Natural killer cell (primary cell): ENCODE measurements around the gene ADAMTS7. TPM values are rescaled to one million over a fixed set of nuclear protein-coding genes. Genes with fewer than 3 reads are reported as not detected.
A peak's percentile ranks its signal among the peaks of the same experiment; 100 is the strongest.
"Not testable (repeated sequence)": the region's sequence is repeated elsewhere in the genome, so short reads cannot be mapped to it uniquely, and the experiment has no call there.

ENCODE experiments used
- ATAC-seq, 3 donors: fragments of 150-1000 bp in 2 of 3; fragments of 200-7000 bp in 1 of 3; cut with Tn5 transposase; 1 replicate in 1 of 3; 2 replicates in 2 of 3; pipeline ENCODE4 v1.10.0; 2021; ENCODE audit warnings: mild to moderate bottlenecking in 2 of 3, moderate library complexity in 2 of 3
- DNase-seq, 2 donors: peaks; one replicate each; pipeline versions ENCODE4 v3.0.0 to v3.0.0-alpha.2; 2013 to 2021; ENCODE audit warnings: mixed read lengths in 1 of 2
- H3K27ac ChIP-seq: one replicate; pipeline ENCODE4 v1.5.1; 2013; ENCODE audit warnings: mild to moderate bottlenecking, low read length
- H3K27me3 ChIP-seq: one replicate; pipeline ENCODE4 v1.6.1; 2013; ENCODE audit warnings: low read length; ENCODE audit not compliant: control insufficient read depth, insufficient read depth
- H3K36me3 ChIP-seq: one replicate; pipeline ENCODE4 v1.6.1; 2013; ENCODE audit warnings: low read length; ENCODE audit not compliant: control insufficient read depth, insufficient read depth
- H3K4me1 ChIP-seq: one replicate; pipeline ENCODE4 v1.6.1; 2013; ENCODE audit warnings: low read length; ENCODE audit not compliant: control insufficient read depth, insufficient read depth
- H3K4me3 ChIP-seq: one replicate; pipeline ENCODE4 v1.5.1; 2013; ENCODE audit warnings: low read length
- H3K9me3 ChIP-seq: one replicate; pipeline ENCODE4 v1.6.1; 2013; ENCODE audit warnings: low read length; ENCODE audit not compliant: control insufficient read depth, insufficient read depth
- H3K27ac Mint-ChIP-seq, 2 donors: one replicate each; pipeline ENCODE4 v1.8.0; 2022; ENCODE audit warnings: mild to moderate bottlenecking in 2 of 2, mixed read lengths in 2 of 2, moderate library complexity in 1 of 2
- H3K27me3 Mint-ChIP-seq, 2 donors: one replicate each; pipeline ENCODE4 v1.8.0; 2022; ENCODE audit warnings: low read depth in 2 of 2, mixed read lengths in 2 of 2
- H3K36me3 Mint-ChIP-seq: one replicate; pipeline ENCODE4 v1.8.0; 2022; ENCODE audit warnings: mixed read lengths
- H3K4me1 Mint-ChIP-seq, 2 donors: one replicate each; pipeline ENCODE4 v1.8.0; 2022; ENCODE audit warnings: mixed read lengths in 2 of 2
- H3K4me3 Mint-ChIP-seq: one replicate; pipeline ENCODE4 v1.8.0; 2022; ENCODE audit warnings: mild to moderate bottlenecking, moderate library complexity, mixed read lengths
- H3K9me3 Mint-ChIP-seq, 2 donors: one replicate each; pipeline ENCODE4 v1.8.0; 2022; ENCODE audit warnings: mixed read lengths in 2 of 2
- CTCF ChIP-seq: fragments of 200-600 bp; IDR thresholded peaks from one replicate; pipeline ENCODE4 v1.8.0; 2022; ENCODE audit warnings: antibody characterized with exemption
- WGBS: methylation state at CpG from one replicate; pipeline ENCODE4 v1.1.7; 2013; ENCODE audit warnings: missing lambda C conversion rate; ENCODE audit not compliant: insufficient coverage; 5-methylcytosine and 5-hydroxymethylcytosine counted together
- intact Hi-C: fragments of 100-400 bp; cut with micrococcal nuclease; formaldehyde crosslinking; loops from one replicate; pipeline ENCODE4 v1.14.2; 2022
- total RNA-seq, 4 donors: library from RNA; stranded (reverse); fragments of 120-200 nt in 1 of 4; gene quantifications; one replicate each; pipeline versions ENCODE4 v1.2.3 to v1.2.4, GENCODE V29; 2013 to 2022

The ADAMTS7 gene
- total RNA-seq, 3 donors from 2014 or later (not counting 1 experiment from before 2014, with no cell fraction given) = 0.10 to 0.16 TPM; not detected in 1

GRCh38 chr15:78761020-78761419, 50.2 kb downstream of the ADAMTS7 start:
- Histone ChIP-seq H3K4me3 (no peak overlapping the region), H3K4me1 (peaks cover 50% of the 10 kb centered on the region), H3K9me3 (no peaks in the 10 kb centered on the region), H3K36me3 (no peaks in the 10 kb centered on the region), H3K27ac (peak overlapping the region; percentile 49), H3K27me3 (no peaks in the 10 kb centered on the region)
- TF ChIP-seq CTCF = no peak
- Mint-ChIP-seq H3K4me3 (peak overlapping the region; percentile 55), H3K4me1 (peaks cover 23 to 35% of the 10 kb centered on the region in 2 donors), H3K36me3 (no peaks in the 10 kb centered on the region), H3K27ac (peak overlapping the region; percentile 77 to 91), H3K9me3 (no peaks in the 10 kb centered on the region), H3K27me3 (no peaks in the 10 kb centered on the region)
- WGBS = 85% methylated on average over 8 of the region's 8 CpGs
- intact Hi-C loops = no loop called here
- ATAC-seq (peak in 1 of 3 donors; percentile 1), DNase-seq (no peak)

DNA sequence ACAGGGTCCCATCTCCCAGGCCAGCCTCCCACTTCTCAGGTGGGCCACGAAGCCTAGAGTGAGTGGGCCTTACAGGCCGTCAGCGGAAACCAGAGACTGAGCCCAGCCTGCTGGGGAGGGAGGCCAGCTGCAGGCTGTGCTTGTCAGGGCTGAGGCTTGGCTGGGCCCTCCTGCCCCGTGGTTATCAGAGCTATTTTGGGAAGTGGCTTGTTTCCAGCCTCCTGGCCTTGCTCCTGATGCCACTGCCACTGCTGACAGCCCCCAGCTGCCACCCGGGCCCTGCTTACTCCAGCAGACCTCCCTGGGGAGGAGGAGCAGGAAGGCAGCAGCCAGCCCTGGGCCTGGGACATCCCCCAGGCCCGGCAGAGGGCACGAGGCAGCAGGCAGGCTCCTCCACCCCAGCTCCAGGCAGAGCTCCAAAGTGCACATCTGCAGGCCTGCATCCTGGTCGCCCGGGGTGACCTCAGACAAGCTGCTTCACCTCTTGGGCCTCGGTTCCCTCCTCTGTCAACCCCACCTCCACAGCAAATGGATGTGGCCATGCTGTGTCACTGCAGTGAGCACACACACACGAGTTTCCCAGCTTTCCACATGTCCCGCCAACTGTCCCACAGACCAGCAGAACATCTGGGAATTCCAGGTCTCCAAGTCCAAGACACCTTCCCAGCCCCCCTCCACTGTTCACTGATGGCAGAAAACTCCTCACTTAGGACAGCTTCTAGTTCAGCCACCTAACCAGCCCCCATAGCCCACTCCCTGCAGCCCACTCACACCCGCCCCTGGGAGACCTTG, 51.0 kb downstream of the ADAMTS7 start:
- WGBS = 55% methylated on average over 8 of the region's 13 CpGs
- DNase-seq, H3K36me3 Mint-ChIP-seq, H3K4me3 Mint-ChIP-seq, H3K36me3 ChIP-seq, ATAC-seq, H3K4me3 ChIP-seq, intact Hi-C loops, H3K9me3 Mint-ChIP-seq, H3K27ac ChIP-seq, H3K27me3 ChIP-seq, H3K9me3 ChIP-seq, H3K27me3 Mint-ChIP-seq: not testable (repeated sequence)
- Mint-ChIP-seq H3K4me1 (peaks cover 23 to 35% of the 10 kb centered on the region in 2 donors), H3K27ac (peak overlapping the region; percentile 77 to 91)
- H3K4me1 ChIP-seq = peaks cover 51% of the 10 kb centered on the region

GRCh38 chr15:78759361-78759998, 51.8 kb downstream of the ADAMTS7 start:
- not testable (repeated sequence) for DNase-seq, H3K4me3 Mint-ChIP-seq, H3K27me3 Mint-ChIP-seq, H3K36me3 Mint-ChIP-seq, ATAC-seq, H3K9me3 ChIP-seq, H3K27me3 ChIP-seq, H3K4me3 ChIP-seq, H3K36me3 ChIP-seq, H3K9me3 Mint-ChIP-seq, H3K27ac ChIP-seq
- WGBS = 76% methylated on average over 35 of the region's 35 CpGs
- intact Hi-C loops = loop anchor here (10.0 kb wide), 1 partner anchor 425 kb away; no protein-coding TSS in a partner anchor
- H3K4me1 ChIP-seq = peaks cover 51% of the 10 kb centered on the region
- H3K27ac Mint-ChIP-seq = peak overlapping the region in 1 of 2 donors; percentile 48
- H3K4me1 Mint-ChIP-seq = peaks cover 23 to 35% of the 10 kb centered on the region in 2 donors

GRCh38 chr15:78758486-78759200, 52.6 kb downstream of the ADAMTS7 start:
- H3K27me3 Mint-ChIP-seq, H3K9me3 Mint-ChIP-seq, H3K27ac ChIP-seq, ATAC-seq, H3K36me3 ChIP-seq, H3K4me3 ChIP-seq, DNase-seq, H3K4me3 Mint-ChIP-seq, H3K9me3 ChIP-seq, H3K27me3 ChIP-seq, H3K36me3 Mint-ChIP-seq: not testable (repeated sequence)
- Mint-ChIP-seq H3K4me1 (peaks cover 23 to 35% of the 10 kb centered on the region in 2 donors), H3K27ac (peak overlapping the region in 1 of 2 donors; percentile 48)
- H3K4me1 ChIP-seq = peaks cover 51% of the 10 kb centered on the region
- WGBS = 74% methylated on average over 7 of the region's 11 CpGs
- intact Hi-C loops = loop anchor here (10.0 kb wide), 1 partner anchor 426 kb away; no protein-coding TSS in a partner anchor

GRCh38 chr15:78758084-78758483, 53.2 kb downstream of the ADAMTS7 start:
- not testable (repeated sequence) for H3K27me3 ChIP-seq, DNase-seq, H3K9me3 Mint-ChIP-seq, H3K4me3 Mint-ChIP-seq, H3K27me3 Mint-ChIP-seq, H3K9me3 ChIP-seq, H3K27ac ChIP-seq, H3K4me3 ChIP-seq, H3K36me3 Mint-ChIP-seq, H3K27ac Mint-ChIP-seq, ATAC-seq, H3K36me3 ChIP-seq
- intact Hi-C loops = loop anchor here (10.0 kb wide), 1 partner anchor 427 kb away; no protein-coding TSS in a partner anchor
- peaks cover 51% of the 10 kb centered on the region for H3K4me1 ChIP-seq
- H3K4me1 Mint-ChIP-seq = peaks cover 19 to 31% of the 10 kb centered on the region in 2 donors
- WGBS = 96% methylated on average over 8 of the region's 8 CpGs
